ENCODE data around the gene RRP15.
A peak's percentile ranks its signal among the peaks of the same experiment; 100 is the strongest.

Gene RRP15

DNA sequence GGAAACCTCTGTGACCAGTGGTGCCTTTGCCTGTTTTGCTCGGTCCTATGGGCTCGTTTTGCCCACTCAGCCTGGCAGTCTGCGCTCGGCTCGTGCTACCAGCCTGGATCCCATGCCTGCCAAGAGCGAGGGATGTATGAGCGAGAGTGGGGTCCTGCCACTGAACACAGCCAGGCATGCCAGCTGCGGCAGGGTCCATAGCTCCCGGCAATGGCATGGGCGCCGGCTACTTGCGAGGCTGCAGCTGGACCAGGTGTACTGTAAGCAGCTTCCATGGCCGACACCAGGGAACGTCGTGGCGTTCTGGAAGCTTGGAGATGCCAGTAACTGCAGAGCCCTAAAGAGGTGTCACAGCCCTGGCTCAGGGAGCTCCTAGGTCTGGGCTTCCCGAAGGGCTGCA is 37.7 kb downstream of the RRP15 start:
- in situ Hi-C loops (cut with MboI; ENCODE audit: low sequenced_read_pairs, unreplicated experiment) = loop anchor here (10.0 kb wide), 1 partner anchor 1242 kb away; no protein-coding TSS in a partner anchor
- no peak for DNase-seq (ENCODE audit: low spot score)
- TF ChIP-seq, protein P1, sequence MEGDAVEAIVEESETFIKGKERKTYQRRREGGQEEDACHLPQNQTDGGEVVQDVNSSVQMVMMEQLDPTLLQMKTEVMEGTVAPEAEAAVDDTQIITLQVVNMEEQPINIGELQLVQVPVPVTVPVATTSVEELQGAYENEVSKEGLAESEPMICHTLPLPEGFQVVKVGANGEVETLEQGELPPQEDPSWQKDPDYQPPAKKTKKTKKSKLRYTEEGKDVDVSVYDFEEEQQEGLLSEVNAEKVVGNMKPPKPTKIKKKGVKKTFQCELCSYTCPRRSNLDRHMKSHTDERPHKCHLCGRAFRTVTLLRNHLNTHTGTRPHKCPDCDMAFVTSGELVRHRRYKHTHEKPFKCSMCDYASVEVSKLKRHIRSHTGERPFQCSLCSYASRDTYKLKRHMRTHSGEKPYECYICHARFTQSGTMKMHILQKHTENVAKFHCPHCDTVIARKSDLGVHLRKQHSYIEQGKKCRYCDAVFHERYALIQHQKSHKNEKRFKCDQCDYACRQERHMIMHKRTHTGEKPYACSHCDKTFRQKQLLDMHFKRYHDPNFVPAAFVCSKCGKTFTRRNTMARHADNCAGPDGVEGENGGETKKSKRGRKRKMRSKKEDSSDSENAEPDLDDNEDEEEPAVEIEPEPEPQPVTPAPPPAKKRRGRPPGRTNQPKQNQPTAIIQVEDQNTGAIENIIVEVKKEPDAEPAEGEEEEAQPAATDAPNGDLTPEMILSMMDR (IDR thresholded peaks at IDR 0.05; ENCODE audit: borderline replicate concordance, control extremely low read depth, extremely low read depth, insufficient read depth, missing control alignments) = no peak

DNA sequence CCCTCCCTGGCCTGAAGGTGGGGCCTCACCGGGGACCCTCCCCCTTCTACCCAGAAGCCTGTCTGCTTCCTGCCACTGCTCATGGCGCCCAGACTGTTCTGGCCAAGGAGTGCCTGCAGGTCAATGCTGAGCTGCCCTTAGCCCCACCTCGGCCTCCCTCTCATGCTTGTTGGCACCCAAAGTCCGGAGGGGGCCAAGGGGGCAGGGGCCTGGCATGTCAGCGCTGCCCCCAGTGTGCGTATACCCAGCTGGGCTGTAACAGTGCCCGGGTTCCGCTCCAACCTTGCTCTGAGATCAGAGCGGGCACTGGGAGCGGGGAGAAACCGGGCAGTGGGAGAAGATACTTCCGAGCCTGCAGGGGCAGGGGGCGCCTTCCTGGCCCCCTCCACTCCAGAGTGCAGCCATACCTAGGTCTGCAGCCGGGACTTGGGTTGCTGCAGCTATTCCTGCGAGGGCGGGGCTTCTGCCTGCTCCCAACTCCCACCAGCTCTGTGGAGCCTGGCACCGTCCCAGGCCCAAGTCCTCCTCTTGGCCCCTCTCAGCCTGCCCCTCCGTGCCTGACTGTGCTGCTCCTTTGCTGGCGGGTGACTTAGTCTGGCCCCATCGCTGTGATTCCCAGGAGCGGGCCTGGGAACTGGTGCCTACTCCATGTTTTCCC is 38.6 kb downstream of the RRP15 start:
- TF ChIP-seq, protein P1 (IDR thresholded peaks at IDR 0.05; ENCODE audit: borderline replicate concordance, control extremely low read depth, extremely low read depth, insufficient read depth, missing control alignments) = no peak
- in situ Hi-C loops (cut with MboI; ENCODE audit: low sequenced_read_pairs, unreplicated experiment) = loop anchor here (10.0 kb wide), 1 partner anchor 1241 kb away; no protein-coding TSS in a partner anchor
- DNase-seq (ENCODE audit: low spot score) = no peak

DNA sequence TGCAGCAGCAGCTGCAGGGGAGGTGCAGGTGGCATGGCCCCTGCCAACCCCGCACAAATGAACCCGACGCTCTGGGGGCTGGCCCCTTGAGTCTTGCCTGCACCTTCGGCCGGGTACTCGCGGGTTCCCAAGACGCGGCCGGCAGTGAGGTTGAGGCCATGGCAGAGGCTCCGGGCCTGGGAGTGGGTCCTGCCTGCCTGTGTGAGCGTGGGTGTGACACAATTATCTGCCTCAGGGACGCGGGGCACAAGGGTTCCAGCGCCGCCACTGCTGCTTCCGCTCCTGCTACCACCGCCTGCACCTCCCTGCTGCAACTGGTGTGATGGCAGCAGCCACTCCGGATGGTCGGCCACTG is 39.1 kb downstream of the RRP15 start:
- in situ Hi-C loops (cut with MboI; ENCODE audit: low sequenced_read_pairs, unreplicated experiment) = loop anchor here (10.0 kb wide), 1 partner anchor 1241 kb away; no protein-coding TSS in a partner anchor
- TF ChIP-seq, protein P1 (IDR thresholded peaks at IDR 0.05; ENCODE audit: borderline replicate concordance, control extremely low read depth, extremely low read depth, insufficient read depth, missing control alignments) = no peak
- DNase-seq (ENCODE audit: low spot score) = no peak

DNA sequence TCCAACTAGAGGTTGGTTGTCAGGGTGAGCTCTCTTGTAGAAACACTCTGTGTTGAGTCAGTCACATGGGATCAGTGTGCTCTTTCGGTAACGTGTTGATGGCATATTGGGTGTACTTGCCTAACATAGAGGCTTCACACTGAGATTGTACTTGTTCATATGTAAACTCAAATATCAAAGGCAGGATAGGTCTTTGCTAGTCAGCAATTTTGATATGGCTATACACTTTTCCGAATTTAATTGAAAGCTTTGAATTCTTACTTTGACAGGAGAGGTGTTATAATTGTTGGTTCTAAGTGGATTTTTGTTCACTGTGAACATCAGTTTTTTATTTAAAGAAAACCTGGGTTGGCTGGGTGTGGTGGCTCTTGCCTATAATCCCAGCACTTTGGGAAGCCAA is 43.7 kb downstream of the RRP15 start:
- in situ Hi-C loops (cut with MboI; ENCODE audit: low sequenced_read_pairs, unreplicated experiment) = loop anchor here (10.0 to 25.0 kb wide), 3 partner anchors 1059 to 1334 kb away; no protein-coding TSS in a partner anchor
- no peak for DNase-seq (ENCODE audit: low spot score)

DNA sequence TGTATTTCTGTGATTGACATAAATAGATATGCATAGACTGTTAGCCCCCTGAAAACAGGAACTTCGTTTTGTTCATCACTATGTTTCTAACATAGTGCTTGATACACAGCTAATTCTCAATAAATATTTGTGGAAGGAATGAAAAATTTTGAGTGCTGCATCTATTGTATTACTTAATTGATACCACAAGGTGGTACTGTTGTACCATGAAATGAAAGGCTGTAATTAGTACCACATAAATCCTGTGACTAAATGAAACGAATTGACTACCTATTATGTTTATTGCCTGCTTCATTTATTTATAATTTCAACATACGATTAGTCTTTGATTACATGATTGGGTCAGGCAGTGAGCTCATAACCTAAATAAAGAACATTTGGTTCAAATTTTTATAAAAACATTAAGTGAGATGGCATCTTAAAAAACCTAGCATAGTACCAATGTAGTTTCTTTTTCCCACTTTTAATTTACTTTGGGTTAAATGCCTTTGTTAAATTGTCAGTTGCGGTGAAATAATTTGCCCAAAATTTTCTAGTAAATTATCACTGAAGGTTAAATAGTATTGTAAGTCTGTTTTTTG is 45.0 kb downstream of the RRP15 start:
- DNase-seq (ENCODE audit: low spot score) = peak; percentile 58
- TF ChIP-seq, protein P1 (IDR thresholded peaks at IDR 0.05; ENCODE audit: borderline replicate concordance, control extremely low read depth, extremely low read depth, insufficient read depth, missing control alignments) = peak; percentile 22
- in situ Hi-C loops (cut with MboI; ENCODE audit: low sequenced_read_pairs, unreplicated experiment) = loop anchor here (10.0 to 25.0 kb wide), 3 partner anchors 1057 to 1485 kb away; no protein-coding TSS in a partner anchor

More for the DNA sequence above, 43.7 kb downstream of the RRP15 start:
- TF ChIP-seq, protein P1 (IDR thresholded peaks at IDR 0.05; ENCODE audit: borderline replicate concordance, control extremely low read depth, extremely low read depth, insufficient read depth, missing control alignments) = no peak

DNA sequence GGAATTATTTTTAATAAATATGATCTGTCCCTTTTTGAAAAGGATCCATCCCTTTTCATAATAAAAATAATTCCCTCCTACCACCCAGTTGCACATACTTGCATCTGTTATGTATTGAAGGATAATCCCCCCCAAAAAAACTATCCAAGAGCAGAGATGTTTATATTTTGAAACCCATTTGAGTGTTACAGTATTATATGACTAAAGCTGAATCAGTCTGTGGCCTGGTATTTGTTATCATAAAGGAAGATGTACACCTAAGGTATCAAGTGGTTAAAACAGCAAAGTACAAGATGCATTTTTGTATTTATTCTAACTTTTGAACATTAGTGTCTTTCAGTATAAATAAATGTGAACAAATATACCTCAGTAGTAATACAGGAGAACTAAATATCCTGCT is 47.3 kb downstream of the RRP15 start:
- no peak for DNase-seq (ENCODE audit: low spot score)
- in situ Hi-C loops (cut with MboI; ENCODE audit: low sequenced_read_pairs, unreplicated experiment) = loop anchor here (10.0 to 25.0 kb wide), 3 partner anchors 1055 to 1482 kb away; no protein-coding TSS in a partner anchor
- TF ChIP-seq, protein P1 (IDR thresholded peaks at IDR 0.05; ENCODE audit: borderline replicate concordance, control extremely low read depth, extremely low read depth, insufficient read depth, missing control alignments) = no peak

All from GM13976 (cell line).